Hepatocyte (in vitro differentiated cells): Measurements from ENCODE around the gene FAM170B. TPM values are rescaled to one million over a fixed set of nuclear protein-coding genes. Genes with fewer than 3 reads are reported as not detected.

ENCODE experiments used
- DNase-seq: peaks from one replicate; pipeline ENCODE4 v3.0.0-alpha.2; 2016; ENCODE audit warnings: low spot score
- H2AFZ ChIP-seq: fragments of 200-600 bp; sonication (generic); 2 replicates; pipeline ENCODE4 v1.6.0; 2016; ENCODE audit warnings: antibody characterized with exemption, mild to moderate bottlenecking
- H3K27ac ChIP-seq: fragments of 200-600 bp; sonication (generic); 2 replicates; pipeline ENCODE4 v1.5.1; 2016; ENCODE audit warnings: mild to moderate bottlenecking
- H3K27me3 ChIP-seq: fragments of 200-600 bp; sonication (generic); 2 replicates; pipeline ENCODE4 v1.6.1; 2016
- H3K36me3 ChIP-seq: fragments of 200-600 bp; sonication (generic); replicated peaks from 2 replicates; pipeline ENCODE4 v1.5.1; 2016; ENCODE audit warnings: low read depth; ENCODE audit not compliant: insufficient read depth
- H3K4me1 ChIP-seq: fragments of 200-600 bp; sonication (generic); 2 replicates; pipeline ENCODE4 v1.5.1; 2016; ENCODE audit warnings: mild to moderate bottlenecking, moderate library complexity; ENCODE audit not compliant: insufficient read depth
- H3K4me2 ChIP-seq: fragments of 200-600 bp; sonication (generic); 2 replicates; pipeline ENCODE4 v1.6.0; 2016
- H3K4me3 ChIP-seq: fragments of 200-600 bp; sonication (generic); 2 replicates; pipeline ENCODE4 v1.5.1; 2016; ENCODE audit warnings: mild to moderate bottlenecking
- H3K79me2 ChIP-seq: fragments of 200-600 bp; sonication (generic); 2 replicates; pipeline ENCODE4 v1.6.0; 2017; ENCODE audit warnings: mild to moderate bottlenecking
- H3K9me2 ChIP-seq: fragments of 200-600 bp; sonication (generic); replicated peaks from 2 replicates; pipeline ENCODE4 v1.6.0; 2017; ENCODE audit warnings: mild to moderate bottlenecking; ENCODE audit not compliant: insufficient read depth
- H3K9me3 ChIP-seq: fragments of 200-600 bp; sonication (generic); 2 replicates; pipeline ENCODE4 v1.5.1; 2016; ENCODE audit warnings: low read depth, mild to moderate bottlenecking
- H4K20me1 ChIP-seq: fragments of 200-600 bp; sonication (generic); 2 replicates; pipeline ENCODE4 v1.6.0; 2016; ENCODE audit warnings: mild to moderate bottlenecking; ENCODE audit not compliant: insufficient read depth, poor library complexity, severe bottlenecking
- CTCF ChIP-seq: fragments of 200-600 bp; sonication (generic); IDR thresholded peaks from 2 replicates; pipeline ENCODE4 v1.5.1; 2016; ENCODE audit warnings: antibody characterized with exemption, mild to moderate bottlenecking; ENCODE audit not compliant: poor library complexity
- EZH2 ChIP-seq: fragments of 200-600 bp; sonication (generic); IDR thresholded peaks from 2 replicates; pipeline ENCODE4 v1.6.1; 2016; ENCODE audit warnings: antibody characterized with exemption, mild to moderate bottlenecking, borderline replicate concordance
- EZH2phosphoT487 ChIP-seq: fragments of 200-600 bp; sonication (generic); IDR thresholded peaks from one replicate; pipeline ENCODE4 v1.6.1; 2018; ENCODE audit warnings: antibody characterized with exemption, mild to moderate bottlenecking, low read depth, moderate library complexity; ENCODE audit not compliant: unreplicated experiment, severe bottlenecking
- whole genome bisulfite sequencing: methylation state at CpG from one replicate; pipeline ENCODE4 v1.1.6; 2016; ENCODE audit warnings: low lambda C conversion rate; ENCODE audit errors: missing lambda C conversion rate; 5-methylcytosine and 5-hydroxymethylcytosine counted together
- polyA plus RNA-seq: library from polyadenylated mRNA; unstranded; fragments of >200 nt; fragmentation: Nextera tagmentation; extraction: Ambion mirVana; gene quantifications from 2 replicates; pipeline ENCODE4 v1.2.1, GENCODE V29; 2016
- total RNA-seq: library from RNA; depleted of rRNA; stranded (reverse); fragments of >200 nt; gene quantifications from 2 replicates; pipeline ENCODE4 v1.2.3, GENCODE V29; 2014

FAM170B gene
- total and polyA plus RNA-seq, 2 experiments from 2014 or later, result not detected

GRCh38 chr10:49144058-49144720 lies 10.4 kb upstream of the FAM170B start:
- no peaks in the 10 kb centered on the region for H3K36me3 ChIP-seq
- no peak overlapping the region for H3K4me3 ChIP-seq
- H2AFZ ChIP-seq, result no peak overlapping the region

DNA sequence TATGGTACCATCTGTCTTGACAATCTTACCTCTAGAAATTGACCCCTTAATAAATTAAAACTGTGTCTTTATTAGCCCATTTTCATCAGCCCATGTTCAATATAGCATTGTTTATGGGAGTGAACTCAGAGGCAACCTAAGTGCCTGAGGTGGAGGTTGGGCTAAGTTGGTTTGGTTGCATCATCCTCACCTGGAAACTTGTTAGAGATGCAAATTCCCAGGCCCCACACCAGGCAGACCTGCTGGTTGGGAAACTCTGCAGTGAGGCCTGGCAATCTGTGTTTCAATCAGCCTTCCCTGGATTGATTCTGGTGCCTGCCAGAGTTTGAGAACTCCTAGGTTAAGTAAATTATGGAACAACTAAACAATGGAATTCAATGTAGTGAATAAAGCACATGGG lies 9.4 kb upstream of the FAM170B start:
- Histone ChIP-seq H3K79me2 (no peaks in the 10 kb centered on the region), H3K27me3 (no peaks in the 10 kb centered on the region), H4K20me1 (no peaks in the 10 kb centered on the region), H3K36me3 (no peaks in the 10 kb centered on the region), H3K4me3 (no peak overlapping the region), H3K4me2 (no peak overlapping the region), H2AFZ (no peak overlapping the region), H3K27ac (no peak overlapping the region), H3K9me2 (no peaks in the 10 kb centered on the region), H3K9me3 (no peaks in the 10 kb centered on the region), H3K4me1 (peaks cover 24% of the 10 kb centered on the region)
- DNase-seq, result no peak
- no peak for TF ChIP-seq CTCF
- TF ChIP-seq EZH2phosphoT487, result no peak
- TF ChIP-seq EZH2, result no peak

More at GRCh38 chr10:49144058-49144720, 10.4 kb upstream of the FAM170B start:
- H3K27me3 ChIP-seq, result no peaks in the 10 kb centered on the region
- no peak for DNase-seq
- TF ChIP-seq CTCF (no peak), EZH2 (no peak), EZH2phosphoT487 (no peak)
- no peaks in the 10 kb centered on the region for H4K20me1 ChIP-seq
- H3K79me2 ChIP-seq, result no peaks in the 10 kb centered on the region
- H3K27ac ChIP-seq, result no peak overlapping the region
- H3K9me3 ChIP-seq, result no peaks in the 10 kb centered on the region
- H3K9me2 ChIP-seq, result no peaks in the 10 kb centered on the region
- H3K4me1 ChIP-seq, result peaks cover 17% of the 10 kb centered on the region
- no peak overlapping the region for H3K4me2 ChIP-seq
- WGBS, result 62% methylated on average over 2 of the region's 2 CpGs

DNA sequence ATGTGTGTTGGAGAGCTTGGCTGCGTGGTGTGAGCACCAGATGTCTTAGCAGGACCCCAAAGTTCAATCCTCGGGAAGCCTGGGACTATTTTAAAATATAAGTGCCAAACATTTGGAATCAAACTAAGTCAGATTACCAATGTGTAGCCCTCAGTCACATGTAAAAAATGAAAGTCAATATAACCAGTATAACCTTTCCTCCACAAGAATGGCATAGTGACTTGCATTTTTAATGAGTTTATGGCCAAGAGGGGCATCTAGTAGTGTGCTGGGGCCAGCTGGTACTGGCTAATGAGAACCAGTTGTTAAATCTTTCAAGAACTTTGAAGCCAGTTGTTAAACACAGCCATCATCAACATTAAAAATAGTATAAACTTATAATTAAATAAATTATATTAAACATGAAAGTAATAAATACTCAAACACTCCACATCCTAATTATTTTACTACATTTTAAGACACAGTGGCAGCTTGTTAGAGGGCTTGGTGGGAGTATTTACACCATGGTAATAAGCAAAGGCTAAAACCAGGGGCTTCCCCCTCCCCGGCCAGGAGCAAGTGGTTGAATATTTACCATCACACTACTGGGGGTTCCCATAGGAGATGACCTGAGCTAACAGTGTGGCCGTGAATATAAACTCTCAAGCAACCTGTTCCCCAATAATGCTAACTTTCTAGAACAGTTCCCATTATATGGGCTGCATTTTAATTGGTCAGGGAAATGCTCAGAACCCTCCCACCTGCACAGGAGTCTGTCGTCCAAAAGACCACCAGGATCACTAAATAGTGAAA lies 7.9 kb upstream of the FAM170B start:
- no peaks in the 10 kb centered on the region for H4K20me1 ChIP-seq
- H3K4me2 ChIP-seq, result no peak overlapping the region
- WGBS, result 88% methylated on average over 5 of the region's 5 CpGs
- no peak for TF ChIP-seq EZH2
- TF ChIP-seq EZH2phosphoT487, result no peak
- no peak for TF ChIP-seq CTCF
- no peak overlapping the region for H2AFZ ChIP-seq
- no peaks in the 10 kb centered on the region for H3K9me3 ChIP-seq
- H3K79me2 ChIP-seq, result no peaks in the 10 kb centered on the region
- H3K9me2 ChIP-seq, result no peaks in the 10 kb centered on the region
- H3K27me3 ChIP-seq, result no peaks in the 10 kb centered on the region
- no peak overlapping the region for H3K27ac ChIP-seq
- peaks cover 24% of the 10 kb centered on the region for H3K4me1 ChIP-seq
- H3K4me3 ChIP-seq, result no peak overlapping the region
- DNase-seq, result no peak
- H3K36me3 ChIP-seq, result no peaks in the 10 kb centered on the region
